B cell (primary cell): ENCODE measurements around the gene ADPRH. TPM values are rescaled to one million over a fixed set of nuclear protein-coding genes. Genes with fewer than 3 reads are reported as not detected.

ENCODE experiments used
- ATAC-seq: fragments of 200-7000 bp; cut with Tn5 transposase; one replicate; pipeline ENCODE4 v1.10.0; 2021; ENCODE audit warnings: low read depth, mild to moderate bottlenecking, moderate number of reproducible peaks, moderate library complexity
- CTCF ChIA-PET: fragments of 350-600 bp; sonication (Branson Sonifier 250); formaldehyde crosslinking; loops from one replicate; lab custom pipeline; 2021; ENCODE audit warnings: antibody characterized with exemption, inconsistent platforms; lab: Charles Lee
- POLR2A ChIA-PET: fragments of 350-600 bp; sonication (Branson Sonifier 250); formaldehyde crosslinking; loops from one replicate; lab custom pipeline; 2021; ENCODE audit warnings: antibody characterized with exemption; lab: Charles Lee
- DNase-seq: peaks from one replicate; pipeline ENCODE4 v3.0.0; 2013
- H2AFZ ChIP-seq: 2 replicates; pipeline ENCODE4 v1.6.1; 2012; ENCODE audit warnings: mild to moderate bottlenecking, low read depth, low read length; ENCODE audit not compliant: insufficient read depth, poor library complexity, severe bottlenecking
- H3K27ac ChIP-seq, 2 donors: 1 replicate in 1 of 2; 2 replicates in 1 of 2; pipeline ENCODE4 v1.5.1; 2012 to 2013; ENCODE audit warnings: low read length in 2 of 2, mild to moderate bottlenecking in 2 of 2, moderate library complexity in 1 of 2
- H3K27me3 ChIP-seq, 4 experiments: fragments of 200-600 bp in 1 of 4; sonication (generic) in 1 of 4; replicated peaks in 1 of 4; 1 replicate in 2 of 4; 2 replicates in 2 of 4; pipeline versions ENCODE4 v1.6.1 to v1.7.0; 2013 to 2016; ENCODE audit warnings: low read length in 3 of 4, mild to moderate bottlenecking in 2 of 4, mixed read lengths in 1 of 4, moderate library complexity in 1 of 4; ENCODE audit not compliant: insufficient read depth in 4 of 4, control insufficient read depth in 3 of 4; ENCODE audit errors: control extremely low read depth in 1 of 4
- H3K36me3 ChIP-seq, 2 experiments: replicated peaks in 1 of 2; 1 replicate in 1 of 2; 2 replicates in 1 of 2; pipeline versions ENCODE4 v1.6.1 to v1.7.1; 2013; ENCODE audit warnings: low read length in 1 of 2; ENCODE audit not compliant: insufficient read depth in 2 of 2, control insufficient read depth in 1 of 2; ENCODE audit errors: control extremely low read depth in 1 of 2, extremely low read depth in 1 of 2
- H3K4me1 ChIP-seq, 2 donors: fragments of 200-600 bp in 1 of 2; sonication (generic) in 1 of 2; 1 replicate in 1 of 2; 2 replicates in 1 of 2; pipeline versions ENCODE4 v1.5.1 to v1.6.1; 2013 to 2017; ENCODE audit warnings: low read length in 2 of 2; ENCODE audit not compliant: control insufficient read depth in 2 of 2, insufficient read depth in 2 of 2
- H3K4me2 ChIP-seq: replicated peaks from 2 replicates; pipeline ENCODE3; 2012; ENCODE audit warnings: mild to moderate bottlenecking, low read depth, low read length; ENCODE audit not compliant: poor library complexity, severe bottlenecking
- H3K4me3 ChIP-seq, 5 experiments: fragments of 200-600 bp in 1 of 5; sonication (generic) in 1 of 5; 1 replicate in 3 of 5; 2 replicates in 2 of 5; pipeline versions ENCODE4 v1.5.1 to v1.7.0; 2011 to 2016; ENCODE audit warnings: low read length in 4 of 5, mild to moderate bottlenecking in 4 of 5, low read depth in 2 of 5, control low read depth in 1 of 5, moderate library complexity in 1 of 5; ENCODE audit not compliant: insufficient read depth in 1 of 5; ENCODE audit errors: control extremely low read depth in 1 of 5, extremely low read depth in 1 of 5
- H3K79me2 ChIP-seq: fragments of 200-600 bp; sonication (generic); one replicate; pipeline ENCODE4 v1.6.0; 2016; ENCODE audit warnings: low read length; ENCODE audit not compliant: control insufficient read depth, insufficient read depth
- H3K9ac ChIP-seq: fragments of 200-600 bp; sonication (generic); 2 replicates; pipeline ENCODE4 v1.6.1; 2017; ENCODE audit warnings: mild to moderate bottlenecking, low read length, moderate library complexity
- H3K9me3 ChIP-seq, 3 donors: one replicate each; pipeline versions ENCODE4 v1.6.1 to v1.7.1; 2013; ENCODE audit warnings: low read length in 2 of 3; ENCODE audit not compliant: control insufficient read depth in 2 of 3, insufficient read depth in 1 of 3; ENCODE audit errors: control extremely low read depth in 1 of 3
- H4K20me1 ChIP-seq: 2 replicates; pipeline ENCODE4 v1.6.0; 2012; ENCODE audit warnings: mild to moderate bottlenecking, low read length; ENCODE audit not compliant: insufficient read depth, control insufficient read depth, poor library complexity, severe bottlenecking
- H3K27ac Mint-ChIP-seq: one replicate; pipeline ENCODE4 v1.8.0; 2021; ENCODE audit warnings: mixed read lengths
- H3K27me3 Mint-ChIP-seq: one replicate; pipeline ENCODE4 v1.8.0; 2021; ENCODE audit warnings: mixed read lengths
- H3K4me1 Mint-ChIP-seq: one replicate; pipeline ENCODE4 v1.8.0; 2021; ENCODE audit warnings: mixed read lengths
- H3K4me3 Mint-ChIP-seq: one replicate; pipeline ENCODE4 v1.8.0; 2021; ENCODE audit warnings: mixed read lengths
- H3K9me3 Mint-ChIP-seq: one replicate; pipeline ENCODE4 v1.8.0; 2022; ENCODE audit warnings: mixed read lengths; ENCODE audit not compliant: insufficient read depth
- EZH2 ChIP-seq: IDR thresholded peaks from 2 replicates; pipeline ENCODE4 v1.6.1; 2012; ENCODE audit warnings: borderline replicate concordance, low read depth, mild to moderate bottlenecking, moderate library complexity, low read length; ENCODE audit not compliant: insufficient read depth, poor library complexity, severe bottlenecking
- WGBS: methylation state at CpG from one replicate; pipeline ENCODE4 v1.1.5; 2013; ENCODE audit warnings: missing lambda C conversion rate; ENCODE audit not compliant: insufficient coverage; 5-methylcytosine and 5-hydroxymethylcytosine counted together
- intact Hi-C: fragments of 100-400 bp; cut with micrococcal nuclease; formaldehyde crosslinking; loops from one replicate; pipeline ENCODE4 v1.10.0; 2022
- polyA plus RNA-seq: library from polyadenylated mRNA; depleted of rRNA; stranded (reverse); fragments of >200 nt; gene quantifications from 2 replicates; pipeline ENCODE4 v1.2.3, GENCODE V29; 2012
- total RNA-seq, 2 donors: library from RNA; stranded (reverse); fragments of 120-200 nt in 1 of 2; gene quantifications; 1 replicate in 1 of 2; 2 replicates in 1 of 2; pipeline versions ENCODE4 v1.2.3 to v1.2.4, GENCODE V29; 2013 to 2022
- TF ChIP-seq, protein P1 (sequence below): fragments of 200-600 bp; IDR thresholded peaks from one replicate; pipeline ENCODE4 v1.8.0; 2022; ENCODE audit warnings: antibody characterized with exemption, mild to moderate bottlenecking

The ADPRH gene
- total and polyA plus RNA-seq, 2 donors (not counting 1 experiment from before 2014, with no cell fraction given) = 10.0 to 24.5 TPM

- intact Hi-C loops = loop anchor here (5.0 kb wide), 2 partner anchors 39 to 41 kb away; no protein-coding TSS in a partner anchor
- DNase-seq (no peak), ATAC-seq (no peak)
- Histone ChIP-seq H3K27ac (no peak overlapping the region), H3K4me2 (no peak overlapping the region), H3K9me3 (peaks cover 0 to 5% (median 4%) of the 10 kb centered on the region in 3 donors), H3K9ac (no peak overlapping the region), H3K36me3 (peaks cover 0 to 14% of the 10 kb centered on the region in 2 experiments), H3K4me1 (peaks cover 25 to 28% of the 10 kb centered on the region in 2 donors), H3K4me3 (no peak overlapping the region), H2AFZ (no peak overlapping the region), H3K79me2 (no peaks in the 10 kb centered on the region), H4K20me1 (no peaks in the 10 kb centered on the region), H3K27me3 (no peaks in the 10 kb centered on the region)
- Mint-ChIP-seq H3K27me3 (no peaks in the 10 kb centered on the region), H3K27ac (peak overlapping the region; percentile 55), H3K4me1 (peaks cover 53% of the 10 kb centered on the region), H3K9me3 (no peaks in the 10 kb centered on the region), H3K4me3 (no peak overlapping the region)
- TF ChIP-seq, protein P1, sequence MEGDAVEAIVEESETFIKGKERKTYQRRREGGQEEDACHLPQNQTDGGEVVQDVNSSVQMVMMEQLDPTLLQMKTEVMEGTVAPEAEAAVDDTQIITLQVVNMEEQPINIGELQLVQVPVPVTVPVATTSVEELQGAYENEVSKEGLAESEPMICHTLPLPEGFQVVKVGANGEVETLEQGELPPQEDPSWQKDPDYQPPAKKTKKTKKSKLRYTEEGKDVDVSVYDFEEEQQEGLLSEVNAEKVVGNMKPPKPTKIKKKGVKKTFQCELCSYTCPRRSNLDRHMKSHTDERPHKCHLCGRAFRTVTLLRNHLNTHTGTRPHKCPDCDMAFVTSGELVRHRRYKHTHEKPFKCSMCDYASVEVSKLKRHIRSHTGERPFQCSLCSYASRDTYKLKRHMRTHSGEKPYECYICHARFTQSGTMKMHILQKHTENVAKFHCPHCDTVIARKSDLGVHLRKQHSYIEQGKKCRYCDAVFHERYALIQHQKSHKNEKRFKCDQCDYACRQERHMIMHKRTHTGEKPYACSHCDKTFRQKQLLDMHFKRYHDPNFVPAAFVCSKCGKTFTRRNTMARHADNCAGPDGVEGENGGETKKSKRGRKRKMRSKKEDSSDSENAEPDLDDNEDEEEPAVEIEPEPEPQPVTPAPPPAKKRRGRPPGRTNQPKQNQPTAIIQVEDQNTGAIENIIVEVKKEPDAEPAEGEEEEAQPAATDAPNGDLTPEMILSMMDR = no peak
- no peak for TF ChIP-seq EZH2
- CTCF ChIA-PET = no interaction called here
- over 99% methylated on average over 10 of the region's 11 CpGs for WGBS
- POLR2A ChIA-PET = no interaction called here
These were observed 6.7 kb downstream of the ADPRH start for GRCh38 chr3:119585856-119586570.

- intact Hi-C loops = loop anchor here (5.0 kb wide), 2 partner anchors 39 to 41 kb away; no protein-coding TSS in a partner anchor
- H3K4me2 ChIP-seq = no peak overlapping the region
- H3K36me3 ChIP-seq = peaks cover 0 to 14% of the 10 kb centered on the region in 2 experiments
- no peak for TF ChIP-seq EZH2
- TF ChIP-seq, protein P1 = no peak
- Mint-ChIP-seq H3K4me1 (peaks cover 48% of the 10 kb centered on the region), H3K27ac (peak overlapping the region; percentile 67), H3K9me3 (no peaks in the 10 kb centered on the region), H3K27me3 (no peaks in the 10 kb centered on the region), H3K4me3 (no peak overlapping the region)
- no peaks in the 10 kb centered on the region for H3K79me2 ChIP-seq
- WGBS = no CpG with 5 or more reads among the region's 3 CpGs
- H3K9ac ChIP-seq = no peak overlapping the region
- H4K20me1 ChIP-seq = no peaks in the 10 kb centered on the region
- DNase-seq = no peak
- H2AFZ ChIP-seq = no peak overlapping the region
- no peak overlapping the region for H3K27ac ChIP-seq
- ChIA-PET CTCF (no interaction called here), POLR2A (interaction anchor here (0.5 kb wide), 1 partner anchor 92 kb away, joined by 3 read pairs; no protein-coding TSS in a partner anchor)
- peaks cover 20 to 28% of the 10 kb centered on the region in 2 donors for H3K4me1 ChIP-seq
- H3K9me3 ChIP-seq = peaks cover 0 to 5% (median 4%) of the 10 kb centered on the region in 3 donors
- no peak overlapping the region for H3K4me3 ChIP-seq
- H3K27me3 ChIP-seq = no peaks in the 10 kb centered on the region
- ATAC-seq = no peak
These were observed 7.5 kb downstream of the ADPRH start for GRCh38 chr3:119586733-119587172.
